ENCODE results near the gene GSTO1.
"Not testable (repeated sequence)": the region's sequence is repeated elsewhere in the genome, so short reads cannot be mapped to it uniquely, and the experiment has no call there.

GSTO1 gene

GRCh38 chr10:104254493-104255310, at the start of gene GSTO1:
GSTO1 (plus strand) TSS chr10:104254892; CDS start chr10:104254929, 37 bp downstream.
- no peak for DNase-seq

GRCh38 chr10:104208730-104209129, 46.0 kb upstream of the GSTO1 start:
- DNase-seq, result no peak

- no peak for DNase-seq
Observed at GRCh38 chr10:104209575-104210198, 45.0 kb upstream of the GSTO1 start.

- no peak for DNase-seq
Observed at GRCh38 chr10:104216631-104217030, 38.1 kb upstream of the GSTO1 start.

- no peak for DNase-seq
Observed at GRCh38 chr10:104218751-104219150, 35.9 kb upstream of the GSTO1 start.

GRCh38 chr10:104220522-104220921, 34.2 kb upstream of the GSTO1 start:
- DNase-seq, result no peak

- DNase-seq, result no peak
Observed at GRCh38 chr10:104223304-104223703, 31.4 kb upstream of the GSTO1 start.

GRCh38 chr10:104230490-104230889, 24.2 kb upstream of the GSTO1 start:
- no peak for DNase-seq

- DNase-seq, result peak; percentile 86
Observed at GRCh38 chr10:104231784-104232612, 22.7 kb upstream of the GSTO1 start, which contains the start of gene CFAP43. CFAP43 (minus strand) TSS chr10:104232364; CDS start chr10:104232246, 118 bp downstream.

- no peak for DNase-seq
Observed at GRCh38 chr10:104232613-104233102, 22.0 kb upstream of the GSTO1 start.

- no peak for DNase-seq
Observed at GRCh38 chr10:104233817-104234216, 20.9 kb upstream of the GSTO1 start.

GRCh38 chr10:104234934-104235333, 19.8 kb upstream of the GSTO1 start:
- no peak for DNase-seq

GRCh38 chr10:104235801-104236200, 18.9 kb upstream of the GSTO1 start:
- DNase-seq, result no peak

GRCh38 chr10:104240078-104240477, 14.6 kb upstream of the GSTO1 start:
- no peak for DNase-seq

- DNase-seq, result no peak
Observed at GRCh38 chr10:104242545-104242944, 12.1 kb upstream of the GSTO1 start.

GRCh38 chr10:104243009-104243408, 11.7 kb upstream of the GSTO1 start:
- not testable (repeated sequence) for DNase-seq

GRCh38 chr10:104243512-104243911, 11.2 kb upstream of the GSTO1 start:
- no peak for DNase-seq

- no peak for DNase-seq
Observed at GRCh38 chr10:104245066-104245632, 9.5 kb upstream of the GSTO1 start.

- DNase-seq, result no peak
Observed at GRCh38 chr10:104246976-104247375, 7.7 kb upstream of the GSTO1 start.

- DNase-seq, result no peak
Observed at GRCh38 chr10:104247513-104248146, 7.1 kb upstream of the GSTO1 start.

- DNase-seq, result not testable (repeated sequence)
Observed at GRCh38 chr10:104248931-104249330, 5.8 kb upstream of the GSTO1 start.

- DNase-seq, result no peak
Observed at GRCh38 chr10:104250371-104250770, 4.3 kb upstream of the GSTO1 start.

Data from NCI-H1048 (cell line).